WI38 (cell line): Measurements from ENCODE around the gene RFLNA.
"Not testable (repeated sequence)": the region's sequence is repeated elsewhere in the genome, so short reads cannot be mapped to it uniquely, and the experiment has no call there.

Source experiments
- H3K4me3 ChIP-seq: 2 replicates; pipeline ENCODE4 v1.5.1; 2011; ENCODE audit warnings: low read depth, mild to moderate bottlenecking, control low read depth, low read length
- CTCF ChIP-seq: IDR thresholded peaks from 2 replicates; pipeline ENCODE4 v1.5.1; 2012; ENCODE audit warnings: low read depth, mild to moderate bottlenecking, control low read depth, low read length

Gene RFLNA

GRCh38 chr12:124298685-124299410, 4.0 kb downstream of the RFLNA start:
- TF ChIP-seq CTCF = no peak
- no peak overlapping the region for H3K4me3 ChIP-seq

GRCh38 chr12:124299628-124300388, 4.9 kb downstream of the RFLNA start:
- H3K4me3 ChIP-seq = no peak overlapping the region
- no peak for TF ChIP-seq CTCF

GRCh38 chr12:124300657-124301056, 5.8 kb downstream of the RFLNA start:
- H3K4me3 ChIP-seq = not testable (repeated sequence)

- no peak for TF ChIP-seq CTCF
- no peak overlapping the region for H3K4me3 ChIP-seq
Observed at GRCh38 chr12:124301084-124301654, 6.3 kb downstream of the RFLNA start.

GRCh38 chr12:124302241-124302806, 7.4 kb downstream of the RFLNA start:
- no peak for TF ChIP-seq CTCF

GRCh38 chr12:124302807-124303578, 8.1 kb downstream of the RFLNA start:
- no peak for TF ChIP-seq CTCF
- no peak overlapping the region for H3K4me3 ChIP-seq

More at GRCh38 chr12:124302241-124302806, 7.4 kb downstream of the RFLNA start:
- H3K4me3 ChIP-seq = no peak overlapping the region
